Cortex of kidney (tissue), 1 donor: Measurements from ENCODE around the gene STKLD1.
"Not testable (repeated sequence)": the region's sequence is repeated elsewhere in the genome, so short reads cannot be mapped to it uniquely, and the experiment has no call there.

ENCODE experiments used
- DNase-seq: peaks from one replicate; lab custom pipeline; 2025; lab: John Stamatoyannopoulos, UW

Gene STKLD1

GRCh38 chr9:133386338-133386737 is 10.2 kb downstream of the STKLD1 start:
- no peak for DNase-seq

GRCh38 chr9:133387680-133388079 is 11.5 kb downstream of the STKLD1 start:
- no peak for DNase-seq

GRCh38 chr9:133389025-133389557 is 12.9 kb downstream of the STKLD1 start:
- no peak for DNase-seq

- DNase-seq, result no peak
These were observed 13.4 kb downstream of the STKLD1 start for GRCh38 chr9:133389562-133389961.

- no peak for DNase-seq
These were observed 14.5 kb downstream of the STKLD1 start for GRCh38 chr9:133390713-133391112.

GRCh38 chr9:133391449-133391848 is 15.3 kb downstream of the STKLD1 start:
- DNase-seq, result not testable (repeated sequence)

GRCh38 chr9:133392308-133392707 is 16.1 kb downstream of the STKLD1 start:
- DNase-seq, result not testable (repeated sequence)

- DNase-seq, result no peak
These were observed 17.2 kb downstream of the STKLD1 start for GRCh38 chr9:133393399-133393798.

- no peak for DNase-seq
These were observed 18.6 kb downstream of the STKLD1 start for GRCh38 chr9:133394687-133395271.

GRCh38 chr9:133396952-133397351 is 20.8 kb downstream of the STKLD1 start:
- DNase-seq, result no peak

GRCh38 chr9:133397370-133397769 is 21.2 kb downstream of the STKLD1 start:
- no peak for DNase-seq

- no peak for DNase-seq
These were observed 21.7 kb downstream of the STKLD1 start for GRCh38 chr9:133397895-133398294.

GRCh38 chr9:133400292-133400691 is 24.1 kb downstream of the STKLD1 start:
- no peak for DNase-seq

GRCh38 chr9:133401588-133401987 is 25.4 kb downstream of the STKLD1 start:
- DNase-seq, result no peak

GRCh38 chr9:133402689-133403088 is 26.5 kb downstream of the STKLD1 start:
- no peak for DNase-seq

- no peak for DNase-seq
These were observed 27.7 kb downstream of the STKLD1 start for GRCh38 chr9:133403766-133404453.

- no peak for DNase-seq
These were observed 28.4 kb downstream of the STKLD1 start for GRCh38 chr9:133404454-133405002.

- no peak for DNase-seq
These were observed 29.6 kb downstream of the STKLD1 start for GRCh38 chr9:133405508-133406438.

- DNase-seq, result no peak
These were observed 30.5 kb downstream of the STKLD1 start for GRCh38 chr9:133406480-133407307.

- DNase-seq, result no peak
These were observed 31.9 kb downstream of the STKLD1 start for GRCh38 chr9:133408042-133408441.

- no peak for DNase-seq
These were observed 39.0 kb downstream of the STKLD1 start for GRCh38 chr9:133415170-133415569.
